Endothelial cell of umbilical vein (primary cell): ENCODE measurements around the gene MRPS34. TPM values are rescaled to one million over a fixed set of nuclear protein-coding genes. Genes with fewer than 3 reads are reported as not detected.
"Not testable (repeated sequence)": the region's sequence is repeated elsewhere in the genome, so short reads cannot be mapped to it uniquely, and the experiment has no call there.

Experiments
- BruUV-seq: library from RNA; stranded (reverse); fragments of 400-500 nt; replicated peaks from 2 replicates; lab custom pipeline; 2021; lab: Mats Ljungman, UMichigan
- CTCF ChIA-PET: fragments of 300-600, 350-600 bp; sonication (Branson Sonifier 250); formaldehyde crosslinking; loops from one replicate; lab custom pipeline; 2021; ENCODE audit warnings: antibody characterized with exemption, inconsistent platforms; lab: Charles Lee
- POLR2A ChIA-PET: fragments of 300-600, 350-600 bp; sonication (Branson Sonifier 250); formaldehyde crosslinking; loops from one replicate; lab custom pipeline; 2021; ENCODE audit warnings: antibody characterized with exemption, inconsistent platforms; lab: Charles Lee
- DNase-seq: peaks from one replicate; pipeline ENCODE4 v3.0.0-alpha.2; 2011; ENCODE audit warnings: low read depth, low spot score
- FAIRE-seq: peaks from 2 replicates; lab custom pipeline; 2011; peaks lifted over from hg19 to GRCh38; lab: Jason Lieb, UNC
- H2AFZ ChIP-seq: 2 replicates; pipeline ENCODE4 v1.6.0; 2012; ENCODE audit warnings: low read depth, low read length, control low read depth, inconsistent platforms
- H3K27ac ChIP-seq: 2 replicates; pipeline ENCODE4 v1.5.1; 2011; ENCODE audit warnings: low read depth, mild to moderate bottlenecking, control low read depth, low read length, moderate library complexity; ENCODE audit not compliant: insufficient read depth
- H3K27me3 ChIP-seq, 2 experiments: 2 replicates each; pipeline versions ENCODE4 v1.6.0 to v1.6.1; 2011; ENCODE audit warnings: low read length in 2 of 2, mixed read lengths in 1 of 2; ENCODE audit not compliant: control insufficient read depth in 2 of 2, insufficient read depth in 2 of 2
- H3K36me3 ChIP-seq, 2 experiments: 2 replicates in 1 of 2; 3 replicates in 1 of 2; pipeline ENCODE4 v1.5.1; 2011; ENCODE audit warnings: low read length in 2 of 2, mild to moderate bottlenecking in 1 of 2, moderate library complexity in 1 of 2; ENCODE audit not compliant: control insufficient read depth in 2 of 2, insufficient read depth in 2 of 2; ENCODE audit errors: extremely low read depth in 1 of 2
- H3K4me1 ChIP-seq: 3 replicates; pipeline ENCODE4 v1.5.1; 2011; ENCODE audit warnings: mild to moderate bottlenecking, low read length; ENCODE audit not compliant: control insufficient read depth, insufficient read depth; ENCODE audit errors: extremely low read depth
- H3K4me2 ChIP-seq: 2 replicates; pipeline ENCODE4 v1.6.1; 2011; ENCODE audit warnings: low read length, control low read depth, mixed read lengths; ENCODE audit not compliant: insufficient read depth
- H3K4me3 ChIP-seq, 3 experiments: fragments of 200-600 bp in 1 of 3; sonication (generic), shearing (Covaris generic) in 1 of 3; replicated peaks in 1 of 3; 2 replicates each; pipeline ENCODE4 v1.5.1; 2011 to 2016; ENCODE audit warnings: control low read depth in 3 of 3, low read length in 3 of 3, mild to moderate bottlenecking in 2 of 3, inconsistent platforms in 1 of 3, low read depth in 1 of 3, moderate library complexity in 1 of 3; ENCODE audit not compliant: insufficient read depth in 1 of 3
- H3K79me2 ChIP-seq: 2 replicates; pipeline ENCODE4 v1.6.0; 2012; ENCODE audit warnings: low read length, inconsistent platforms; ENCODE audit not compliant: control insufficient read depth, insufficient read depth
- H3K9ac ChIP-seq: replicated peaks from 2 replicates; pipeline ENCODE3; 2011; ENCODE audit warnings: low read length, control low read depth; ENCODE audit not compliant: insufficient read depth; ENCODE audit errors: extremely low read depth
- H3K9me1 ChIP-seq: replicated peaks from 3 replicates; pipeline ENCODE4 v1.6.0; 2011; ENCODE audit warnings: mild to moderate bottlenecking, low read length; ENCODE audit not compliant: control insufficient read depth, insufficient read depth; ENCODE audit errors: extremely low read depth
- H3K9me3 ChIP-seq: replicated peaks from 2 replicates; pipeline ENCODE4 v1.5.1; 2012; ENCODE audit warnings: low read length, inconsistent platforms; ENCODE audit not compliant: control insufficient read depth, insufficient read depth
- H4K20me1 ChIP-seq: replicated peaks from 2 replicates; pipeline ENCODE3; 2011; ENCODE audit warnings: mild to moderate bottlenecking, low read length; ENCODE audit not compliant: control insufficient read depth, insufficient read depth; ENCODE audit errors: extremely low read depth
- EZH2 ChIP-seq: IDR thresholded peaks from 2 replicates; pipeline ENCODE4 v1.6.1; 2012; ENCODE audit warnings: borderline replicate concordance, low read depth, mild to moderate bottlenecking, moderate library complexity, low read length, inconsistent platforms; ENCODE audit not compliant: severe bottlenecking
- FOS ChIP-seq: IDR thresholded peaks from 2 replicates; pipeline ENCODE4 v1.6.1; 2011; ENCODE audit warnings: mild to moderate bottlenecking, low read length, moderate library complexity, borderline replicate concordance; ENCODE audit not compliant: insufficient read depth
- MAX ChIP-seq: IDR thresholded peaks from 2 replicates; pipeline ENCODE4 v1.6.1; 2011; ENCODE audit not compliant: insufficient read depth, insufficient read length
- MYC ChIP-seq: IDR thresholded peaks from one replicate; pipeline ENCODE4 v1.6.1; 2011; ENCODE audit warnings: mild to moderate bottlenecking, low read depth, low read length
- POLR2A ChIP-seq: IDR thresholded peaks from 2 replicates; pipeline ENCODE4 v1.6.1; 2012; ENCODE audit warnings: low read depth, mild to moderate bottlenecking, control low read depth, low read length
- dilution Hi-C: fragments of 300-500 bp; cut with MboI; formaldehyde crosslinking; loops from one replicate; pipeline ENCODE4 v1.15.0; 2019; ENCODE audit warnings: low sequenced_read_pairs; ENCODE audit not compliant: extremely low pct_ligation_motif_present
- intact Hi-C: fragments of 100-400 bp; cut with micrococcal nuclease; formaldehyde crosslinking; loops from one replicate; pipeline ENCODE4 v1.10.0; 2022
- polyA plus RNA-seq, 4 experiments: library from polyadenylated mRNA; depleted of rRNA in 3 of 4; stranded (reverse) in 3 of 4; unstranded in 1 of 4; fragments of >200 nt; gene quantifications; 2 replicates each; pipeline versions ENCODE4 v1.2.1 to v1.2.3, GENCODE V29; 2011 to 2012; ENCODE audit warnings: missing spikeins in 1 of 4
- total RNA-seq: library from RNA; stranded (reverse); gene quantifications from 2 replicates; pipeline ENCODE4 v1.2.3, GENCODE V29; 2021

MRPS34 gene
- total and polyA plus RNA-seq, 2 donors (not counting 3 experiments of a cell fraction or from before 2014, with no cell fraction given), result 82.1 to 102 TPM

GRCh38 chr16:1734123-1734522, 38.8 kb downstream of the MRPS34 start:
- Histone ChIP-seq H4K20me1 (no peaks in the 10 kb centered on the region), H3K9me1 (no peaks in the 10 kb centered on the region), H2AFZ (no peak overlapping the region), H3K36me3 (peaks cover 0 to 26% of the 10 kb centered on the region in 2 experiments), H3K27ac (no peak overlapping the region), H3K4me2 (no peak overlapping the region), H3K27me3 (no peaks in the 10 kb centered on the region), H3K9me3 (no peaks in the 10 kb centered on the region), H3K9ac (no peak overlapping the region), H3K4me3 (no peak overlapping the region), H3K4me1 (no peaks in the 10 kb centered on the region), H3K79me2 (no peaks in the 10 kb centered on the region)
- intact Hi-C loops (no loop called here), dilution Hi-C loops (no loop called here)
- DNase-seq, result no peak
- no peak for TF ChIP-seq FOS
- no peak for TF ChIP-seq POLR2A
- no peak for TF ChIP-seq MYC
- no peak for TF ChIP-seq EZH2
- TF ChIP-seq MAX, result no peak
- FAIRE-seq, result no peak
- ChIA-PET CTCF (interaction anchor here (2.1 kb wide), 1 partner anchor 11 kb away, joined by 12 read pairs; no protein-coding TSS in a partner anchor), POLR2A (no interaction called here)
- no TSS peak for BruUV-seq

- BruUV-seq, H3K79me2 ChIP-seq, H3K4me1 ChIP-seq, H3K9ac ChIP-seq, DNase-seq, dilution Hi-C loops, POLR2A ChIA-PET, H3K27me3 ChIP-seq, H3K4me2 ChIP-seq, H3K9me3 ChIP-seq, H3K27ac ChIP-seq, H3K4me3 ChIP-seq, H4K20me1 ChIP-seq, intact Hi-C loops, FAIRE-seq, H2AFZ ChIP-seq, H3K9me1 ChIP-seq: not testable (repeated sequence)
- CTCF ChIA-PET, result interaction anchor here (1.0 to 2.1 kb wide), 3 partner anchors 9 to 238 kb away, joined by 3 to 12 read pairs (median 3); no protein-coding TSS in a partner anchor
- H3K36me3 ChIP-seq, result peaks cover 0 to 38% of the 10 kb centered on the region in 2 experiments
These were observed 40.4 kb downstream of the MRPS34 start for GRCh38 chr16:1732551-1732987.
